NCI-H82 treated with DMSO at 0.1 percent for 48 hours (cell line): ENCODE data around the gene SNX32.

Experiments used
- DNase-seq: peaks from one replicate; lab custom pipeline; 2025; ENCODE audit not compliant: unreplicated experiment; lab: John Stamatoyannopoulos, UW

The SNX32 gene

GRCh38 chr11:65796726-65797601 is 36.8 kb upstream of the SNX32 start:
- no peak for DNase-seq

- DNase-seq: no peak
Measured at GRCh38 chr11:65797711-65798110, 36.1 kb upstream of the SNX32 start.

- DNase-seq: no peak
Measured at GRCh38 chr11:65798882-65799281, 34.9 kb upstream of the SNX32 start.

- DNase-seq: no peak
Measured at GRCh38 chr11:65801153-65801987, 32.4 kb upstream of the SNX32 start.

- DNase-seq: no peak
Measured at GRCh38 chr11:65802841-65803240, 30.9 kb upstream of the SNX32 start.

GRCh38 chr11:65803797-65804492 is 29.8 kb upstream of the SNX32 start:
- DNase-seq: no peak

GRCh38 chr11:65806979-65807378 is 26.8 kb upstream of the SNX32 start:
- DNase-seq: no peak

- no peak for DNase-seq
Measured at GRCh38 chr11:65808744-65809341, 24.9 kb upstream of the SNX32 start.

- no peak for DNase-seq
Measured at GRCh38 chr11:65809496-65809895, 24.3 kb upstream of the SNX32 start.

- DNase-seq: no peak
Measured at GRCh38 chr11:65810046-65810868, 23.5 kb upstream of the SNX32 start.

- no peak for DNase-seq
Measured at GRCh38 chr11:65811764-65812475, 21.8 kb upstream of the SNX32 start.

- DNase-seq: no peak
Measured at GRCh38 chr11:65814131-65814985, 19.4 kb upstream of the SNX32 start.

GRCh38 chr11:65814986-65815565 is 18.7 kb upstream of the SNX32 start:
- DNase-seq: no peak

- DNase-seq: no peak
Measured at GRCh38 chr11:65816696-65817095, 17.1 kb upstream of the SNX32 start.

- no peak for DNase-seq
Measured at GRCh38 chr11:65817312-65817834, 16.4 kb upstream of the SNX32 start.

GRCh38 chr11:65817835-65818680 is 15.7 kb upstream of the SNX32 start:
- peak; percentile 40 for DNase-seq

GRCh38 chr11:65821107-65821506 is 12.7 kb upstream of the SNX32 start:
- DNase-seq: no peak
